Measurements from ENCODE around the gene ISM1. TPM values are rescaled to one million over a fixed set of nuclear protein-coding genes. Genes with fewer than 3 reads are reported as not detected.

ISM1 gene
- total and polyA plus RNA-seq, 2 experiments from 2014 or later, result 0.15 to 0.63 TPM

DNA sequence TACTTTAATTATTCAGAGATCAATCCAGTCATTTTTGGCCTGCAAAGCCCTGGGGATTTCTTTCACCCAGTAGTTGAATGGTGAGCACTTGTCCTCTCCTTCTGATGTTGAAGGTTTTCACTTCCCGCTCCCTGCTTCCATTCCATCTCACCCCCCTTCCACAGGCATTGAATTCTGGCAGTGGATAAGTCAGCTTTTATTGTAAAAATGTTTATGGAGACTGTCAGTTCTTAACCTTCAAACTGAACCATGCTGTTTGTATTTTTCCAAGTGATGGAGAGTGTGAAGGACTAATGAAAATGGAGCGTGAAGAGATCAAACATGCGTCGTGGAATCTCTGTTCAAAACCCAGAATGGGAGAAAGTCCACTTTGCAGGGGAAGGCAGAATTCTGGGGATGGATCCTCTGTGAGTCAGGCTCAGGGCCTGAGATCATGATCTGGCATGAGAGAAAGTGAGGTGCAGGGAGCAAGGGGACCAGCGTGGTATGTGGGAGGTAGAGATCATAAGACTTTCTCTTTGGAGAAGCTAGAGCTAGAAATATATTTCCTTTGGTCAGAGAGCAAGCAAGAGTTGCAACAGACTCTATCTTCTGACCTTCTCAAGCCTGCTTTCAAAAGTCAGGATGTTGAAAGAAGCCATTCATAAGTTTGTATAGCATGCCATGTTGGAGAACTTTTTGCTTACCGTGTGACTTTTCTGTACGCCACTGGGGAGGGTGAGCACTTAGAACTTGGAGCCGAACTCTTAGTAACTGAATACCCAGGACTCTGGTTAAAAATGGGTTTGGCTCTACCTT lies 30.2 kb downstream of the ISM1 start (continued):
- TF ChIP-seq, protein P1, sequence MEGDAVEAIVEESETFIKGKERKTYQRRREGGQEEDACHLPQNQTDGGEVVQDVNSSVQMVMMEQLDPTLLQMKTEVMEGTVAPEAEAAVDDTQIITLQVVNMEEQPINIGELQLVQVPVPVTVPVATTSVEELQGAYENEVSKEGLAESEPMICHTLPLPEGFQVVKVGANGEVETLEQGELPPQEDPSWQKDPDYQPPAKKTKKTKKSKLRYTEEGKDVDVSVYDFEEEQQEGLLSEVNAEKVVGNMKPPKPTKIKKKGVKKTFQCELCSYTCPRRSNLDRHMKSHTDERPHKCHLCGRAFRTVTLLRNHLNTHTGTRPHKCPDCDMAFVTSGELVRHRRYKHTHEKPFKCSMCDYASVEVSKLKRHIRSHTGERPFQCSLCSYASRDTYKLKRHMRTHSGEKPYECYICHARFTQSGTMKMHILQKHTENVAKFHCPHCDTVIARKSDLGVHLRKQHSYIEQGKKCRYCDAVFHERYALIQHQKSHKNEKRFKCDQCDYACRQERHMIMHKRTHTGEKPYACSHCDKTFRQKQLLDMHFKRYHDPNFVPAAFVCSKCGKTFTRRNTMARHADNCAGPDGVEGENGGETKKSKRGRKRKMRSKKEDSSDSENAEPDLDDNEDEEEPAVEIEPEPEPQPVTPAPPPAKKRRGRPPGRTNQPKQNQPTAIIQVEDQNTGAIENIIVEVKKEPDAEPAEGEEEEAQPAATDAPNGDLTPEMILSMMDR (conservative IDR thresholded peaks at IDR 0.05; ENCODE audit: low read depth in 2 of 2), result no peak
- TF ChIP-seq EZH2phosphoT487 (IDR thresholded peaks at IDR 0.05; ENCODE audit: unreplicated experiment) (no peak), ZNF331 (CRISPR knock-in tag; IDR thresholded peaks at IDR 0.05; ENCODE audit: low read depth) (no peak)
- TF ChIP-seq, protein P2, sequence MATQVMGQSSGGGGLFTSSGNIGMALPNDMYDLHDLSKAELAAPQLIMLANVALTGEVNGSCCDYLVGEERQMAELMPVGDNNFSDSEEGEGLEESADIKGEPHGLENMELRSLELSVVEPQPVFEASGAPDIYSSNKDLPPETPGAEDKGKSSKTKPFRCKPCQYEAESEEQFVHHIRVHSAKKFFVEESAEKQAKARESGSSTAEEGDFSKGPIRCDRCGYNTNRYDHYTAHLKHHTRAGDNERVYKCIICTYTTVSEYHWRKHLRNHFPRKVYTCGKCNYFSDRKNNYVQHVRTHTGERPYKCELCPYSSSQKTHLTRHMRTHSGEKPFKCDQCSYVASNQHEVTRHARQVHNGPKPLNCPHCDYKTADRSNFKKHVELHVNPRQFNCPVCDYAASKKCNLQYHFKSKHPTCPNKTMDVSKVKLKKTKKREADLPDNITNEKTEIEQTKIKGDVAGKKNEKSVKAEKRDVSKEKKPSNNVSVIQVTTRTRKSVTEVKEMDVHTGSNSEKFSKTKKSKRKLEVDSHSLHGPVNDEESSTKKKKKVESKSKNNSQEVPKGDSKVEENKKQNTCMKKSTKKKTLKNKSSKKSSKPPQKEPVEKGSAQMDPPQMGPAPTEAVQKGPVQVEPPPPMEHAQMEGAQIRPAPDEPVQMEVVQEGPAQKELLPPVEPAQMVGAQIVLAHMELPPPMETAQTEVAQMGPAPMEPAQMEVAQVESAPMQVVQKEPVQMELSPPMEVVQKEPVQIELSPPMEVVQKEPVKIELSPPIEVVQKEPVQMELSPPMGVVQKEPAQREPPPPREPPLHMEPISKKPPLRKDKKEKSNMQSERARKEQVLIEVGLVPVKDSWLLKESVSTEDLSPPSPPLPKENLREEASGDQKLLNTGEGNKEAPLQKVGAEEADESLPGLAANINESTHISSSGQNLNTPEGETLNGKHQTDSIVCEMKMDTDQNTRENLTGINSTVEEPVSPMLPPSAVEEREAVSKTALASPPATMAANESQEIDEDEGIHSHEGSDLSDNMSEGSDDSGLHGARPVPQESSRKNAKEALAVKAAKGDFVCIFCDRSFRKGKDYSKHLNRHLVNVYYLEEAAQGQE (IDR thresholded peaks at IDR 0.05; ENCODE audit: unreplicated experiment), result no peak

DNA sequence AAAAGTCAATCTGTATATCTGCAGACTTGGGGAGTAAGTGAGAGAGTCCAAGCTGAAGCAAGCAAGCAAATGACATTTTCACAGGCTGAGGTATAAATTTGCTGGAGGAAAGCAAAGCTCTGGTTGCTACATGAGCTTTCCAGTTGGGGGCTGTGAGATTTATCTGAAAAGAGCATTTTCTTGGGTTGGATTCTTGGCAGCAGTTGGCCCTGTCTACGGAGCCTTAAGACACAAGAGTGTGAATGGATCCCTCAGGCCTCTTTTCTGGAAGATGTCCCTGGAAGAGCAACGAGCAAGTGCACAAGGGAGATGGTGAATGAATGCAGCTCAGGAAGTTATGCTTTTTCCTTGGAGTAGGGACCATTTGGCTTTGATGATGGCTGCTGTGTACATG lies 30.8 kb downstream of the ISM1 start:
- Histone ChIP-seq H3K79me2 (replicated peaks; ENCODE audit: insufficient read depth) (no peaks in the 10 kb centered on the region), H3K27ac (ENCODE audit: low read depth) (no peak overlapping the region), H3K27me3 (ENCODE audit: insufficient read depth) (no peaks in the 10 kb centered on the region), H3K9me2 (ENCODE audit: insufficient read depth) (no peaks in the 10 kb centered on the region), H3K4me2 (no peak overlapping the region), H3F3A (replicated peaks; ENCODE audit: low read depth) (no peaks in the 10 kb centered on the region), H3K4me1 (ENCODE audit: insufficient read depth) (no peaks in the 10 kb centered on the region), H3K4me3 (no peak overlapping the region), H3K36me3 (ENCODE audit: insufficient read depth) (no peaks in the 10 kb centered on the region), H4K20me1 (replicated peaks; ENCODE audit: insufficient read depth) (no peaks in the 10 kb centered on the region), H2AFZ (no peak overlapping the region)
- no peak overlapping the region for H3K27ac Mint-ChIP-seq
- H3K27me3 Mint-ChIP-seq (ENCODE audit: insufficient read depth, low read depth, poor library complexity), result peaks cover 2% of the 10 kb centered on the region
- ATAC-seq, result no peak
- H3K4me1 Mint-ChIP-seq, result peaks cover 8% of the 10 kb centered on the region; the same call in 2 of the 3 replicates
- TF ChIP-seq EZH2phosphoT487 (IDR thresholded peaks at IDR 0.05; ENCODE audit: unreplicated experiment), result no peak
- no peak for TF ChIP-seq STAT1 (IDR thresholded peaks at IDR 0.05; ENCODE audit: unreplicated experiment)
- no peaks in the 10 kb centered on the region; the same call in 2 of the 3 replicates for H3K36me3 Mint-ChIP-seq (ENCODE audit: low read depth)
- H3K9me3 Mint-ChIP-seq, result no peaks in the 10 kb centered on the region
- no peak for DNase-seq (ENCODE audit: low spot score)
- H3K4me3 Mint-ChIP-seq, result no peak overlapping the region

DNA sequence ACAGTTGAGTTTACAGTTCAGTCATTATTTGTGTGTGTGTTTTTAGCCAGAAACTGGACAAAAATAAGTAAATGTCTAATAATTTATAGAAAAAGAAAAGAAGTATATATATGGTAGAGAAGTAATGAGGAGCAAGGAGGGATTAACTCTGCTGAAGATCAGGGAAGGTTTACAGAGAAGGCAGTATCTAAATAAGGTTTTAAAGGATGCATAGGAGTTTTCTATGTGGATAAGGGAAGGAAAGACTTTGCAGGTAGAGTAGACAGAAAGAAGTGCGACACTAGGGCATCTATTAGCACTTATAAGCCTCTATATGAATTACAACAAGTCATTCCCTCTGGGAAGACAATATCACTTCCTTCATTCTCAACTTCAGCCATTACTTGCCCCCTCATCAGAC lies 34.3 kb downstream of the ISM1 start:
- Histone ChIP-seq H3K4me2 (no peak overlapping the region), H3K4me1 (ENCODE audit: insufficient read depth) (no peaks in the 10 kb centered on the region), H2AFZ (no peak overlapping the region), H3K27ac (ENCODE audit: low read depth) (no peak overlapping the region), H3K9me2 (ENCODE audit: insufficient read depth) (no peaks in the 10 kb centered on the region), H3K27me3 (ENCODE audit: insufficient read depth) (no peaks in the 10 kb centered on the region), H3F3A (replicated peaks; ENCODE audit: low read depth) (no peaks in the 10 kb centered on the region), H3K4me3 (no peak overlapping the region), H3K79me2 (replicated peaks; ENCODE audit: insufficient read depth) (no peaks in the 10 kb centered on the region), H4K20me1 (replicated peaks; ENCODE audit: insufficient read depth) (no peaks in the 10 kb centered on the region), H3K36me3 (ENCODE audit: insufficient read depth) (no peaks in the 10 kb centered on the region)
- no peak for ATAC-seq
- no peaks in the 10 kb centered on the region; the same call in 2 of the 3 replicates for H3K36me3 Mint-ChIP-seq (ENCODE audit: low read depth)
- no peaks in the 10 kb centered on the region for H3K9me3 Mint-ChIP-seq
- no peak overlapping the region for H3K27ac Mint-ChIP-seq
- H3K4me3 Mint-ChIP-seq, result no peak overlapping the region
- DNase-seq (ENCODE audit: low spot score), result no peak
- peaks cover 2% of the 10 kb centered on the region for H3K27me3 Mint-ChIP-seq (ENCODE audit: insufficient read depth, low read depth, poor library complexity)
- no peaks in the 10 kb centered on the region for H3K4me1 Mint-ChIP-seq
- TF ChIP-seq ZNF114 (CRISPR knock-in tag; IDR thresholded peaks at IDR 0.05), result no peak
- TF ChIP-seq EZH2 (IDR thresholded peaks at IDR 0.05; ENCODE audit: low read depth, unreplicated experiment), result no peak
- TF ChIP-seq, protein P1 (conservative IDR thresholded peaks at IDR 0.05; ENCODE audit: low read depth in 2 of 2), result no peak
- no peak for TF ChIP-seq ZNF331 (CRISPR knock-in tag; IDR thresholded peaks at IDR 0.05; ENCODE audit: low read depth)
- TF ChIP-seq, protein P2 (IDR thresholded peaks at IDR 0.05; ENCODE audit: unreplicated experiment), result no peak
- TF ChIP-seq STAT1 (IDR thresholded peaks at IDR 0.05; ENCODE audit: unreplicated experiment), result no peak
- TF ChIP-seq EZH2phosphoT487 (IDR thresholded peaks at IDR 0.05; ENCODE audit: unreplicated experiment), result no peak
